Measurements from ENCODE around the gene PRR35. TPM values are rescaled to one million over a fixed set of nuclear protein-coding genes. Genes with fewer than 3 reads are reported as not detected.
A peak's percentile ranks its signal among the peaks of the same experiment; 100 is the strongest.

PRR35 gene
- polyA plus RNA-seq, 1 donor = not detected

DNA sequence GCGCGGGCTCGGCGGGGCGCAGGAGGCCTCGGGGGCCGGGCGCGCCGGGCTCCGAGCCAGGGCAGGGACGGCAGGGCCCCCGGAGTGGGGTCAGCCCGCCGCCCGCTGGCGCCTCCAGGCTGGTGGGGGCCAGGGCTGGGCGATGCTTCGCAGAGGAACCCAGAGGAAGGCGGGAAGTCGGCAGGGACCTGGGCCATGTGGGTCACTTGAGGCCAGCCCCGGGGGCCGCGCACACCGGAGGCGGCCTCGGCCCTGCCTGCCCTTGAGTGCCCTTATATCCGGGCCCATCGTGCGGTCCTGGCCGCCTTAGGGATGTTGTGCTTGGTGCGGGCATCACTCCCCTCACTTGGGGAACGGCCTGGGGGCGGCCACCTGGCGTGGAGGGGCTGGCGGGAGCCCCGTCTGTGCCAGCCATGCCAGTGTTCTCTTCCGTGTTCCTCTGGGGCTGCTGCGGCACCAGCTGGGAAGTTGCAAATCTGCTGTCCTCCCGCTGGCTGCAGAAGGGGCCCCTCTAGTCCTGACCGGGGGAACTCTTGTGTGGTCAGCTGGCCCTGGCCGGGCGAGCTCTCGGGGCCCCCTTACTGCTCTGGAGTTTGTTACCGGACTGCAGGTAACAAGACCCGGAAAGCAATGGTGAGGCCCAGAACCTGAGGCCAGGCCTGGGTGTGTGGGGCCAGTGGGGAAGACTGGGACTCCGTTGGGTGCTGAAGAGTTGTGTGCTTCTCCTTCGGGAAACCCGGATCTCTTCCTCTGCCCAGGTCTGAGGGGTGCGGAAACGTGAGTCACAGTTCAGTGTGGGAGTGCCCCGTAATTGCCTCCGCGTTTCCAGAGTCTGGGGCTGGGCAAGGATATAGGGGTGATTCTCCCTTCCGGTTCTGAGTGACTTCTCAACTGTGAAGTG, 31.8 kb upstream of the PRR35 start:
- H3K4me3 ChIP-seq (ENCODE audit: low read length) = peak overlapping the region; percentile 57
- no CpG with 5 or more reads among the region's 55 CpGs for WGBS (ENCODE audit: insufficient coverage, low lambda C conversion rate)
- no peaks in the 10 kb centered on the region for H3K9me3 ChIP-seq (ENCODE audit: control insufficient read depth, low read depth, low read length)
- H3K27ac ChIP-seq (ENCODE audit: low read length) = peak overlapping the region; percentile 89
- peak; percentile 73 to 89 for DNase-seq
- peaks cover 53% of the 10 kb centered on the region for H3K4me1 ChIP-seq (ENCODE audit: control insufficient read depth, insufficient read depth, low read length)
- H3K27me3 ChIP-seq (ENCODE audit: control insufficient read depth, insufficient read depth, low read length) = no peaks in the 10 kb centered on the region
- H3K36me3 ChIP-seq (ENCODE audit: control insufficient read depth, insufficient read depth, low read length) = peaks cover 11% of the 10 kb centered on the region

GRCh38 chr16:529012-529575, 31.1 kb upstream of the PRR35 start:
- H3K9me3 ChIP-seq (ENCODE audit: control insufficient read depth, low read depth, low read length) = no peaks in the 10 kb centered on the region
- H3K36me3 ChIP-seq (ENCODE audit: control insufficient read depth, insufficient read depth, low read length) = peaks cover 11% of the 10 kb centered on the region
- H3K27ac ChIP-seq (ENCODE audit: low read length) = peak overlapping the region; percentile 89
- H3K27me3 ChIP-seq (ENCODE audit: control insufficient read depth, insufficient read depth, low read length) = no peaks in the 10 kb centered on the region
- H3K4me1 ChIP-seq (ENCODE audit: control insufficient read depth, insufficient read depth, low read length) = peaks cover 53% of the 10 kb centered on the region
- peak overlapping the region; percentile 57 for H3K4me3 ChIP-seq (ENCODE audit: low read length)
- DNase-seq = no peak
- WGBS (ENCODE audit: insufficient coverage, low lambda C conversion rate) = no CpG with 5 or more reads among the region's 12 CpGs

GRCh38 chr16:530111-530817, 29.9 kb upstream of the PRR35 start:
- peak overlapping the region; percentile 89 for H3K27ac ChIP-seq (ENCODE audit: low read length)
- no peaks in the 10 kb centered on the region for H3K9me3 ChIP-seq (ENCODE audit: control insufficient read depth, low read depth, low read length)
- no peaks in the 10 kb centered on the region for H3K27me3 ChIP-seq (ENCODE audit: control insufficient read depth, insufficient read depth, low read length)
- peak; percentile 62 to 79 for DNase-seq
- WGBS (ENCODE audit: insufficient coverage, low lambda C conversion rate) = no CpG with 5 or more reads among the region's 23 CpGs
- peaks cover 9% of the 10 kb centered on the region for H3K36me3 ChIP-seq (ENCODE audit: control insufficient read depth, insufficient read depth, low read length)
- H3K4me1 ChIP-seq (ENCODE audit: control insufficient read depth, insufficient read depth, low read length) = peaks cover 51% of the 10 kb centered on the region
- H3K4me3 ChIP-seq (ENCODE audit: low read length) = no peak overlapping the region

DNA sequence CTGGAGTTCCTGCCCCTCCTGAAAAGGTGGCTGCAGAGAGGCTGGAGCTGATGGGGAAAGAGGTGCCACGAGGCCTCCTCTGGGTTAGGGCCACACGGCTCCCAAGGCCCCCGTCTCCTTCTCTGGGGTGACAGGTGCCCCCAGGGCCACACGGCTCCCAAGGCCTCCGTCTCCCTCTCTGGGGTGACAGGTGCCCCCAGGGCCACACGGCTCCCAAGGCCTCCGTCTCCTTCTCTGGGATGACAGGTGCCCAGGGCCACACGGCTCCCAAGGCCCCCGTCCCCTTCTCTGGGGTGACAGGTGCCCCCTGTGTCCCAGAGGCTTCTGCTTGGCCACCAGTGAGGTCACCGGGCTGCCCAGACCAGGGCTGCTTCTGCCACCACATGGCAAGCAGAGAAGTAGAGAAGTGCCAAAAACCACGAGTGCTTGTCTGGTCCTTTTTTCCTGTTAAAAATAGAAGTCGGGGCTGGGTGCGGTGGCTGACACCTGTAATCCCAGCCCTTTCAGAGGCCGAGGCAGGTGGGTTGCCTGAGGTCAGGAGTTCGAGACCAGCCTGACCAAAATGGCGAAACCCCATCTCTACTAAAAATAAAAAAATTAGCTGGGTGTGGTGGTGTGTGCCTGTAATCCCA, 28.6 kb upstream of the PRR35 start:
- Histone ChIP-seq H3K36me3 (ENCODE audit: control insufficient read depth, insufficient read depth, low read length) (peaks cover 15% of the 10 kb centered on the region), H3K4me3 (ENCODE audit: low read length) (no peak overlapping the region), H3K27me3 (ENCODE audit: control insufficient read depth, insufficient read depth, low read length) (no peaks in the 10 kb centered on the region), H3K27ac (ENCODE audit: low read length) (no peak overlapping the region), H3K4me1 (ENCODE audit: control insufficient read depth, insufficient read depth, low read length) (peaks cover 49% of the 10 kb centered on the region), H3K9me3 (ENCODE audit: control insufficient read depth, low read depth, low read length) (peaks cover 2% of the 10 kb centered on the region)
- DNase-seq = no peak
- no CpG with 5 or more reads among the region's 16 CpGs for WGBS (ENCODE audit: insufficient coverage, low lambda C conversion rate)

- peaks cover 34% of the 10 kb centered on the region for H3K36me3 ChIP-seq (ENCODE audit: control insufficient read depth, insufficient read depth, low read length)
- H3K27me3 ChIP-seq (ENCODE audit: control insufficient read depth, insufficient read depth, low read length) = no peaks in the 10 kb centered on the region
- H3K9me3 ChIP-seq (ENCODE audit: control insufficient read depth, low read depth, low read length) = peaks cover 7% of the 10 kb centered on the region
- H3K4me3 ChIP-seq (ENCODE audit: low read length) = peak overlapping the region; percentile 56
- peak overlapping the region; percentile 96 for H3K27ac ChIP-seq (ENCODE audit: low read length)
- DNase-seq = peak; percentile 78 to 87
- no CpG with 5 or more reads among the region's 30 CpGs for WGBS (ENCODE audit: insufficient coverage, low lambda C conversion rate)
- H3K4me1 ChIP-seq (ENCODE audit: control insufficient read depth, insufficient read depth, low read length) = peaks cover 48% of the 10 kb centered on the region
These were observed 26.6 kb upstream of the PRR35 start for GRCh38 chr16:533391-534123.

GRCh38 chr16:534135-534534, 26.1 kb upstream of the PRR35 start:
- DNase-seq = peak; percentile 80 to 91
- Histone ChIP-seq H3K36me3 (ENCODE audit: control insufficient read depth, insufficient read depth, low read length) (peaks cover 38% of the 10 kb centered on the region), H3K9me3 (ENCODE audit: control insufficient read depth, low read depth, low read length) (peaks cover 7% of the 10 kb centered on the region), H3K4me3 (ENCODE audit: low read length) (peak overlapping the region; percentile 56), H3K27me3 (ENCODE audit: control insufficient read depth, insufficient read depth, low read length) (no peaks in the 10 kb centered on the region), H3K27ac (ENCODE audit: low read length) (peak overlapping the region; percentile 96), H3K4me1 (ENCODE audit: control insufficient read depth, insufficient read depth, low read length) (peaks cover 45% of the 10 kb centered on the region)
- no CpG with 5 or more reads among the region's 21 CpGs for WGBS (ENCODE audit: insufficient coverage, low lambda C conversion rate)

DNA sequence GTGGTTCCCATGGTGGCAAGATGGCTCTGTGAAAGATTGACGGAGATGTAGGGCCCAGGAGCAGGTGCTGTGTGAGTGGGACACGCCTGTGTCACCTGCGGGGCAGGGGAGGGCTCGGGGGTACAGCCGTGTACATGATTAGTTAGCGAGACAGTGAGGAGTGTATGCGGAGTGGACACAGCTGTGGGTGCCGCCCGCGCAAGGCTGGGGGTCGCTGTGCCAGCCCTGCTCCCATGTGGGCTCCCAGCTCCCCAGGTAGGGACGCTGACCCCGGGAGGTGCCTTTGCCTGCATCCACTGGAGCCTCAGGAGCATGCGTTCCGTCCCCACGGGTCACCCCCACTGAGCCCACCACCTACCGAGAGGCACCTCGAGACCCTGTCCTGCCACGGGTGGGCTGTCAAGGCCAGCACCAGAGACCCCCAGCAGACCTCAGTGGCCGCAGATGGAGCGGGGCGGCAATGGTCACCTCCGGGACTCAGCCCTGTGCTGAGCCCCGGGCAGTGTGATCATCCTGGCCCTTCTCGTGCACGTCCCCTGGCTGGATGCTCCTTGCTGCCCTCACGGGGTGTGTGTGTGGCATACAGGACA, 25.2 kb upstream of the PRR35 start:
- peak overlapping the region; percentile 56 for H3K4me3 ChIP-seq (ENCODE audit: low read length)
- H3K27me3 ChIP-seq (ENCODE audit: control insufficient read depth, insufficient read depth, low read length) = no peaks in the 10 kb centered on the region
- WGBS (ENCODE audit: insufficient coverage, low lambda C conversion rate) = no CpG with 5 or more reads among the region's 27 CpGs
- peak overlapping the region; percentile 96 for H3K27ac ChIP-seq (ENCODE audit: low read length)
- H3K4me1 ChIP-seq (ENCODE audit: control insufficient read depth, insufficient read depth, low read length) = peaks cover 37% of the 10 kb centered on the region
- peaks cover 7% of the 10 kb centered on the region for H3K9me3 ChIP-seq (ENCODE audit: control insufficient read depth, low read depth, low read length)
- DNase-seq = no peak
- H3K36me3 ChIP-seq (ENCODE audit: control insufficient read depth, insufficient read depth, low read length) = peaks cover 37% of the 10 kb centered on the region

DNA sequence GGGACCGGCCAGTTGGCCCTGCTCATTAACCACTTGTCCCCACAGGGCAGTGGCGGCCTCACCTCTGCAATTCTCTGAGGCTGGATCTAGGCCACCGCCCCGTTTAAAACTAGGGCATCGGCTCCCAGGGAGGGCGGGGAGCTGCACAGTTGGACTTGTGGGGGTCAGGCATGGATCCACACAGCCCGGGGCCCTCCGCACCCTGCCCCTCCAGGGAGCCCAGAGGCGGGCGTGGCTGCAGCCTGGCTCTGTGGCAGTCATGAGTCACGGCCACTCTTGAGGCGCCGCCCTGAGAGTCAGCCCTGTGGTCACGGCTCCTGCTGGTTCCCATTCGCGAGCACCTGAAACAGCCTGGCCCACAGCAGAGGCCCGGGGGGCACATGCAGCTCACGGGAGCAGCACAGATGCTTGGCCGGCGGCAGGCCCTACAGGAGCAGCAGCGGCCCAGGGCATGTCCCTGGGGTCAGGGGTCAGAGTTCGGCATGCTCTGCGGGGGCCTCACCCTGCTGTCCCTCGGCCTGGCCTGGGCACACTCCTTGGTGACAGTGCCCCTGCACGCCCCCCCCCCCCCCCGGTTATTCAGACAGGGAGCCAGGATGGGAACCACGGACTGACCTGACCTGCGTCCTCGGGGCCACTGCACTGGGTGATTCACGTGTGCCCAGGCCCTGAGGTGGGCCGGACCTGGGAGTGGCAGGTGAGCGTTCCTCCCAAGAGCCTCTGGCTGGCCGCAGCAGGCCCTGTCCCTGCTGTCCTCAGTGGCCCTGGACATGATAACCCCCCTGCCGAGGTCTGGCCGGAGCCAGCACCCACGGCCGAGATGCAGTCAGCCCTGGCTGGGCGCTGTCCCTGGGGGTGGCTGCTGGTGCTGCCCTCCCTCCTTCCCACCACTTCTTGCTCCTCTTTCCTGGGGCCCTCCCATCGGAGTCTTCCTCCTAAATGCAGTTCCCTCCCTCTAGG, 24.5 kb upstream of the PRR35 start:
- peak overlapping the region; percentile 56 for H3K4me3 ChIP-seq (ENCODE audit: low read length)
- peaks cover 7% of the 10 kb centered on the region for H3K9me3 ChIP-seq (ENCODE audit: control insufficient read depth, low read depth, low read length)
- DNase-seq = peak; percentile 91 to 95
- H3K27ac ChIP-seq (ENCODE audit: low read length) = peak overlapping the region; percentile 96
- no CpG with 5 or more reads among the region's 39 CpGs for WGBS (ENCODE audit: insufficient coverage, low lambda C conversion rate)
- peaks cover 29% of the 10 kb centered on the region for H3K4me1 ChIP-seq (ENCODE audit: control insufficient read depth, insufficient read depth, low read length)
- H3K27me3 ChIP-seq (ENCODE audit: control insufficient read depth, insufficient read depth, low read length) = no peaks in the 10 kb centered on the region
- peaks cover 38% of the 10 kb centered on the region for H3K36me3 ChIP-seq (ENCODE audit: control insufficient read depth, insufficient read depth, low read length)

DNA sequence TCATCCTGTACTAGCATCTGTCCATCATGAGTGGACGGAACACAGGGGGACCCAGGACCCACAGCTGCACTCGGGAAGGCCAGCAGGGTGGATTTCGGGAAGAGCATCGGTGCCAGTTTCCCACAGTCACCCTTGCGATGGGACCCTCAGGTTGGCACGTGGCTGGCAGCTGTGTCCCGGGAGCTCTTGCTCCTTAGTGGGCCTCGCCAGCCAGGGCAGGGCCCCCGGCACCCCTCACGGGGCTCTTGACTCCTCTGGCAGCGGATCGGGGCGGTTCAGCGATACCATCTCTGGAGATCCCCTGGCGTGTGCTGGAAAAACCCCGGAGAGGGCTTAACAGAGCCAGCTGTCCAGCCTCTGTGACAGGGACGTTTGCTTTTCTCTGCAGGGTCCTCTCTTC, 23.4 kb upstream of the PRR35 start:
- Histone ChIP-seq H3K4me1 (ENCODE audit: control insufficient read depth, insufficient read depth, low read length) (peaks cover 26% of the 10 kb centered on the region), H3K9me3 (ENCODE audit: control insufficient read depth, low read depth, low read length) (peaks cover 7% of the 10 kb centered on the region), H3K27ac (ENCODE audit: low read length) (no peak overlapping the region), H3K27me3 (ENCODE audit: control insufficient read depth, insufficient read depth, low read length) (no peaks in the 10 kb centered on the region), H3K36me3 (ENCODE audit: control insufficient read depth, insufficient read depth, low read length) (peaks cover 39% of the 10 kb centered on the region), H3K4me3 (ENCODE audit: low read length) (no peak overlapping the region)
- WGBS (ENCODE audit: insufficient coverage, low lambda C conversion rate) = no CpG with 5 or more reads among the region's 17 CpGs
- no peak for DNase-seq
